ENCODE results near the gene EPC2.

The EPC2 gene

DNA sequence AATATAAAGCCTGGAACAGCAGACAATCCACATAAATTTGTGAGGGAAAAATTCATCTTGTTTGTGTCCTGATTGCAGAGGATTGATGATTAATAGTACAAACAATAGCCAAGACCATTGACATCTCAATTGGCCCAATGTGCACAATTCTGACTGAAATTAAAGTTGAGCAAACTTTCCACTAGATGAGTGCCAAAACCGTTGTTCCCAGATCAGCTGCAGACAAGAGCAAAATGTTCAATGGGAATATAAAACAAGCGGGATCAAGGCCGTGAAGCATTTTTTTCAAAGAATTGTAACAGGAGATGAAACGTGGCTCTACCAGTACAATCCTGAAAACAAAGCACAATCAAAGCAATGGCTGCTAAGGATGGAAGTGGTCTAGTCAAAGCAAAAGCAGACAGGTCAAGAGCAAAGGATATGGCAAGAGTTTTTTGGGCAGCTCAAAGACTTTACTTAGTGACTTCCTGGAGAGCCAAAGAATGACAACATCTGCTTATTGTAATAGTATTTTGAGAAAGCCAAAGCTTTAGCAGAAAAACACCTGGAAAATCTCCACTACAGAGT is 174.6 kb downstream of the EPC2 start:
- TF ChIP-seq TAF1 (IDR thresholded peaks at IDR 0.05; ENCODE audit: borderline replicate concordance, insufficient read depth, low read length) (no peak), SIN3A (IDR thresholded peaks at IDR 0.05; ENCODE audit: borderline replicate concordance, insufficient read depth, low read length) (no peak), FOXP2 (optimal IDR thresholded peaks at IDR 0.05; ENCODE audit: borderline replicate concordance, extremely low read depth, extremely low read length, insufficient read depth) (no peak), POLR2AphosphoS5 (IDR thresholded peaks at IDR 0.05; ENCODE audit: low read depth, low read length) (no peak)
- TF ChIP-seq, protein P1, sequence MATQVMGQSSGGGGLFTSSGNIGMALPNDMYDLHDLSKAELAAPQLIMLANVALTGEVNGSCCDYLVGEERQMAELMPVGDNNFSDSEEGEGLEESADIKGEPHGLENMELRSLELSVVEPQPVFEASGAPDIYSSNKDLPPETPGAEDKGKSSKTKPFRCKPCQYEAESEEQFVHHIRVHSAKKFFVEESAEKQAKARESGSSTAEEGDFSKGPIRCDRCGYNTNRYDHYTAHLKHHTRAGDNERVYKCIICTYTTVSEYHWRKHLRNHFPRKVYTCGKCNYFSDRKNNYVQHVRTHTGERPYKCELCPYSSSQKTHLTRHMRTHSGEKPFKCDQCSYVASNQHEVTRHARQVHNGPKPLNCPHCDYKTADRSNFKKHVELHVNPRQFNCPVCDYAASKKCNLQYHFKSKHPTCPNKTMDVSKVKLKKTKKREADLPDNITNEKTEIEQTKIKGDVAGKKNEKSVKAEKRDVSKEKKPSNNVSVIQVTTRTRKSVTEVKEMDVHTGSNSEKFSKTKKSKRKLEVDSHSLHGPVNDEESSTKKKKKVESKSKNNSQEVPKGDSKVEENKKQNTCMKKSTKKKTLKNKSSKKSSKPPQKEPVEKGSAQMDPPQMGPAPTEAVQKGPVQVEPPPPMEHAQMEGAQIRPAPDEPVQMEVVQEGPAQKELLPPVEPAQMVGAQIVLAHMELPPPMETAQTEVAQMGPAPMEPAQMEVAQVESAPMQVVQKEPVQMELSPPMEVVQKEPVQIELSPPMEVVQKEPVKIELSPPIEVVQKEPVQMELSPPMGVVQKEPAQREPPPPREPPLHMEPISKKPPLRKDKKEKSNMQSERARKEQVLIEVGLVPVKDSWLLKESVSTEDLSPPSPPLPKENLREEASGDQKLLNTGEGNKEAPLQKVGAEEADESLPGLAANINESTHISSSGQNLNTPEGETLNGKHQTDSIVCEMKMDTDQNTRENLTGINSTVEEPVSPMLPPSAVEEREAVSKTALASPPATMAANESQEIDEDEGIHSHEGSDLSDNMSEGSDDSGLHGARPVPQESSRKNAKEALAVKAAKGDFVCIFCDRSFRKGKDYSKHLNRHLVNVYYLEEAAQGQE (IDR thresholded peaks at IDR 0.05; ENCODE audit: insufficient read depth in 1 of 2, low read depth in 2 of 2, low read length in 2 of 2): no peak

- no peak for TF ChIP-seq SIN3A (IDR thresholded peaks at IDR 0.05; ENCODE audit: borderline replicate concordance, insufficient read depth, low read length)
- no peak for TF ChIP-seq TAF1 (IDR thresholded peaks at IDR 0.05; ENCODE audit: borderline replicate concordance, insufficient read depth, low read length)
- no peak for TF ChIP-seq POLR2AphosphoS5 (IDR thresholded peaks at IDR 0.05; ENCODE audit: low read depth, low read length)
- no peak for TF ChIP-seq FOXP2 (optimal IDR thresholded peaks at IDR 0.05; ENCODE audit: borderline replicate concordance, extremely low read depth, extremely low read length, insufficient read depth)
- TF ChIP-seq, protein P1 (IDR thresholded peaks at IDR 0.05; ENCODE audit: insufficient read depth in 1 of 2, low read depth in 2 of 2, low read length in 2 of 2): no peak
These were observed 179.6 kb downstream of the EPC2 start for GRCh38 chr2:148824190-148824589.

DNA sequence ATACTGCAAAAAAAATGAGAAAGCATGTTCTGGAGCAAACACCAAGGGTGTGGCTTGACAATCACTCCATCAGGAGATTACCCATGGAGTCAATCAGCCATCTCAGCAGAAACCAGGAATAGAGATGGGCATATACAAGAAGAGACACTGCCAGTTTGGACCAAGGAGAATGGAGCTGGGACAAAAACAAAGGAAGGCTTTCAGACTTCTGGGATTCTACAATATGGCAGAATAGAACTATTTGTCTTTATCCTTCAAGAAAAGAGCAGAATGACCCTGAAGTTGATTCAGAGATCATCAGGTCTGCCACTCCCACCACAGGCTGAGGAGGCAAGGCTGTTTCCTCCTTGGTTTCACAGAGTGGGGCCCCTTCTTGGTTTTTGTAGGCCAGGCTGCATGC is 182.2 kb downstream of the EPC2 start:
- no peak for TF ChIP-seq TAF1 (IDR thresholded peaks at IDR 0.05; ENCODE audit: borderline replicate concordance, insufficient read depth, low read length)
- TF ChIP-seq, protein P1 (IDR thresholded peaks at IDR 0.05; ENCODE audit: insufficient read depth in 1 of 2, low read depth in 2 of 2, low read length in 2 of 2): no peak
- TF ChIP-seq FOXP2 (optimal IDR thresholded peaks at IDR 0.05; ENCODE audit: borderline replicate concordance, extremely low read depth, extremely low read length, insufficient read depth): no peak
- TF ChIP-seq SIN3A (IDR thresholded peaks at IDR 0.05; ENCODE audit: borderline replicate concordance, insufficient read depth, low read length): no peak
- TF ChIP-seq POLR2AphosphoS5 (IDR thresholded peaks at IDR 0.05; ENCODE audit: low read depth, low read length): no peak

DNA sequence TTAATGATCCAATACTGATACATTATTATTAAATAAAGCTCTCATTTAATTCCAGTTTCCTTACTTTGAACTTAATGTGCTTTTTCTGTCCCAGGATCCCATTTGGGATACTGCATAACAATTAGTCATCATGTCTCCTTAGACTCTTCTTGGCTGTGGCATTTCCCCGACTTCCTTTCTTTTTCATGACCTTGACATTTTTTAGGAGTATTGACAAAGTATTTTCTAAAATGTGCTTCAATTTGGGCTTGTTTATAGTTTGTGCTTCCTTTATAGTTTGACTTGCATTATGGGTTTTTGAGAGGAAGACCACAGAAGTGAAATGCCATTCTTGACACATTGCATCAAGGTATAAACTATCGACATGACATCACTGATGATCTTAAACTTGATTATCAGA is 184.4 kb downstream of the EPC2 start:
- no peak for TF ChIP-seq POLR2AphosphoS5 (IDR thresholded peaks at IDR 0.05; ENCODE audit: low read depth, low read length)
- no peak for TF ChIP-seq TAF1 (IDR thresholded peaks at IDR 0.05; ENCODE audit: borderline replicate concordance, insufficient read depth, low read length)
- no peak for TF ChIP-seq FOXP2 (optimal IDR thresholded peaks at IDR 0.05; ENCODE audit: borderline replicate concordance, extremely low read depth, extremely low read length, insufficient read depth)

GRCh38 chr2:148829618-148830017 is 185.1 kb downstream of the EPC2 start:
- no peak for TF ChIP-seq SIN3A (IDR thresholded peaks at IDR 0.05; ENCODE audit: borderline replicate concordance, insufficient read depth, low read length)
- TF ChIP-seq, protein P1 (IDR thresholded peaks at IDR 0.05; ENCODE audit: insufficient read depth in 1 of 2, low read depth in 2 of 2, low read length in 2 of 2): peak in 1 of 2 experiments; percentile 72; a peak in 2 of 4 replicates
- no peak for TF ChIP-seq POLR2AphosphoS5 (IDR thresholded peaks at IDR 0.05; ENCODE audit: low read depth, low read length)

Data from PFSK-1 (cell line).